Astrocyte (in vitro differentiated cells and primary cell): ENCODE measurements around the gene CSMD2.

Experiments used
- CTCF ChIP-seq: IDR thresholded peaks from 2 replicates; pipeline ENCODE4 v1.5.1; 2011; ENCODE audit warnings: low read depth, mild to moderate bottlenecking, inconsistent platforms, low read length, moderate library complexity; ENCODE audit not compliant: insufficient read depth
- EZH2 ChIP-seq: IDR thresholded peaks from 2 replicates; pipeline ENCODE4 v1.6.1; 2012; ENCODE audit warnings: mild to moderate bottlenecking, low read length, inconsistent platforms; ENCODE audit not compliant: insufficient read depth

GRCh38 chr1:34066166-34066565 is 98.9 kb downstream of the CSMD2 start:
- no peak for TF ChIP-seq EZH2
- TF ChIP-seq CTCF, result no peak
